NCI-H1105 treated with DMSO at 0.1 percent for 48 hours (cell line): ENCODE results near the gene CADPS2.

ENCODE experiments used
- DNase-seq: peaks from one replicate; lab custom pipeline; 2025; lab: John Stamatoyannopoulos, UW

Gene CADPS2

GRCh38 chr7:122453432-122453831, 432.8 kb downstream of the CADPS2 start:
- DNase-seq, result no peak

DNA sequence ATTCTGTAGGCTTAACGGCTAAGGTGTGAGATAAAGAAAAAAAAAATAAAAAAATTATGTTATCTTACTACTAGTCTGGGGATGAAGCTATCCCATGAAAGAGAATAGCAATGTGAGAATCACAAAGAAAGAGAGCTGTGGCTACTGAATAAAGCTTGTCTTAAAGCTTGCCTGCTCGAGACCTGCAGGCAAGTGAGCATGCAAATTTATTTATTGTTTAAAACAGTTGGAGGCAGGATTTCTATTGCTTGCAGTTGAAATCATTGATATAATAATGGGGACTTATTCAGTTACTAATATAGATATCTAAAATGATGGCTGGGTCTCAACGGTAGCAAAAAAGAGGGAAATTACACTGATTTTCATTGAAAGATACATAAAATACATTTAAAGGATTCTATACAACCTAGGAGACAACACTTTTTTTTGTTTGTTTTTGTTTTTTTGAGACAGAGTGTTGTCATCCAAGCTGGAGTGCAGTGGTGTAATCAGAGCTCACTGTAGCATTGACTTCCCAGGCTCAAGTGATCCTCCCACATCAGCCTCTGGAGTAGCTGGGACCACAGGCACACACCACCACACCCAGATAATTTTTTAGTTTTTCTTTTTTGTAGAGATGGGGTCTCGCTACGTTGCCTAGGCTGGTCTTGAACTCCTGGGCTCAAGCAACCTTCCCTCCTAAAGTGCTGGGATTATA, 437.2 kb downstream of the CADPS2 start:
- no peak for DNase-seq

DNA sequence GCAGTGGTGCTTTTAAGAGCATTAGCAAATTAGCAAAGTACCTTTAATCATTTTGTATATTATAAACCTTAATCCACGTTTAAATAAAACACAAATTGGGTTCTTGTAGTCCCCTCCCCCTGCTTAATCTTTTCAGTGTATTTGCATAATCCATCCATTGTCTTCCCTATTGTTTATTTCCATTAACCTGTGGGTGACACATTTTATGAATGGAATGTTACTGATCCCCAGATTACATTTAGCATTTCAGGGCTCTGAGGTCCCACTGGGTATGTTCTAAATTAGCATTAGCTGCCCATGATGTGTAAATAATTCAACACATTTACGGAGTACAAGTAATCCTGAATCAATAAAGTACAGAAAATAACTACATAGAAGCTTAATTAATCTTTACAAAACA, 443.3 kb downstream of the CADPS2 start:
- DNase-seq, result no peak

DNA sequence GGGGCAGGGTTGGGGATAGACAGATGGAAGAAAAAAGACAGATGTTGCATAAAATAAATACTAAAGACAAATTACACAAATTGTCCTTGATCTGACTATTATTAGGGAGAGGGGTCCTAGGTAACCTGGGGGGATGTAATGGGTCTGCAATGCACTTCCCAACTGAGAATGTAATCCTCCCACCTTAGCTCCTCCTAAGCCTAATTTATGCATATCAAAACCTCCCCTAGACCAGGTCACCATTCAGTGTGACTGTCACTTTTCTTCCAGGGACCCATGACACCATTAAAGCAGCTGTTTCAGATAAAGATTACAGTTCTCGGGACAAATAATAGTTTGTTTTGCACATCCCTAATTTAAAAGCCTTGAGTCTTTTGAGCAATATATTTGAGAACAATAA, 447.8 kb downstream of the CADPS2 start:
- DNase-seq, result no peak

DNA sequence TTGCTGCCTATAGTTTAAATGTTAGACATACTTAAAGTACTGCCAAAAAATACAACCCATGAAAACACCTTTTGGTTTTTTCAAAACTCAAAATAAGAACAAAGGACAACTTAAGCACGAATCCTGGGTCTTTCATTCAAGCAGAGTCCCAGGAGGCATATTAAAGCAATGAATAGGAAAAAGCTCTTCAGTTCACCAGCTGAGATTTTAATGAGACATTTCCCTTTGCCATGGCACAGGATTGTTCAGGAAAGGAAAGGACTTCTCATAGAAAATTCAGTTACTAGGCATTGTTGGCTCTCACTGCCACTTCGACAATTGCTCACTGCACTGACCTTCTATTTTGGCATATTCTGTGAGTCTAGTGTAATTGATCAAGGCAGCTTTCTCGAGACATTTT, 448.3 kb downstream of the CADPS2 start:
- peak; percentile 43 for DNase-seq

DNA sequence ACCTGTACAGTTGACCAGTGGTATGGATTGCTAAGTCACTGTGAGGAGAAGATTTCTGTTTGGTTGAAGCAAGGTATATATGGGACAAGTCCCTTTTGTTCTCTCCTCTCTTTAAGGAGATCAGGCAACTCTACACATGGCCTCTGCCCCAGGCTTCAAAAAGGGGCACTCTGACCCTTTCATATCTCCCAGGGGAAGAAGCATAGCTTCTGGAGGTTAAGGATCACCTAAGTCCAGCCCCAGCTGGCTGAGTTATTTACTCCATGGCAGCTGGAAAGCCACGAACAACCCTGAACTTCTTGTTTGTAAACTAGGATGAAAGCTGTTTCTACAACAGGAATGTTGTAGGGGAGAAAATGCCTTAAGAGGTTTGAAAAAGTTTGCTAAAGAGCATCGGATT, 452.5 kb downstream of the CADPS2 start:
- DNase-seq, result no peak

DNA sequence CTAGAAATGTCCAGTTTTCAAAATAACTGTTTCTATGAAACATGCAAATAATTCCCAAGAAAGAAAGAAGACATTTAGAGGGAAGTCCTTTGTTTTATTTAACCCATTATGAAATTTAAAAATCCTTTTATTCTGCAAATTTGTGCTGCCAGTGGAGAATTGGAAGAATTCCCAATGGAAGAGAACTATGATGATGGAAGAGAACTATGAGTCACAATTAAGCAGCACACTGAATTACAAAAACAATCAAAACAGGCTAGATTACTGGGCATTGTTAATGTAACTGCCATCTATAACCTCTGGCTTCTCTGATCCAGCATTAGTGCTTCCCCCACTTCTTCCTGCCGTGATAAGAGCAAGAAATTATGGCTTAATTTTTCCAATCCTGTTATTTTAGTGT, 455.6 kb downstream of the CADPS2 start:
- peak; percentile 22 for DNase-seq

GRCh38 chr7:122429926-122430325, 456.3 kb downstream of the CADPS2 start:
- no peak for DNase-seq

GRCh38 chr7:122425731-122426130, 460.5 kb downstream of the CADPS2 start:
- no peak for DNase-seq

DNA sequence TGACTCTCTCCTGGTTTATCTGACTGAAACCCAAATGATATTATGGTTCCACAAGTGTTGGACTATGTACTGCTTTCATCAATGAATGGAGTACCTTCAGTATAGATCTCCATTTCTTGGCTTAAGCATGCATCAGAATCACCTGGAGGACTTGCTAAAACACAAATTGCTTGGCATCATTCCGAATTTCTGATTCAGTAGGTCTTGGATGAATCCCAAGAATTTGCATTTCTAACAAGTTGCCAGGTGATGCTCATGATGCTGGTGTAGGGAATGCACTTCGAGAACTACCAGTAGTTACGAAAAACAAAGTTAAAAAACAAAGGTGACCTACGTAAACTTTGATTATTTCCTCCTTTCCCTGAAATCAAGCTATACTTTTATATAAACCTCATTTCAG, 462.7 kb downstream of the CADPS2 start:
- peak; percentile 89 for DNase-seq

DNA sequence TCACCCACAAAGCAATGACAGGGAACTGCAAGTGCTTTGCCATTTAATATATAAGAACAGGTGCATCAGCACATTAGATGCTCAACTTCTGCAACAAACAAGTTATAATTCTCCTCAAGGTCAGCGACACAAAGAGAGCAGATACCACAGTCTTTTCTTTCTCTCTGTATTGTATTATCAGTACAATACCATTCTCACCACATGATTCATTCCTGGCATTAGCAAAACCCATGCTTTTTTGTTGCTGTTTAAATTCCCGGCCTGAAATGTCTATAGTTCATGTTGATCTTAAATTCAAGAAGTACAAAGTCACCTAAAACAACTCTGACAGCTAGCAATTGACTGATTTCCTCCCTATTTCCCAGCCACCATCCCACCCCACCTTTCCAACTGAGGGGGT, 469.9 kb downstream of the CADPS2 start:
- no peak for DNase-seq

DNA sequence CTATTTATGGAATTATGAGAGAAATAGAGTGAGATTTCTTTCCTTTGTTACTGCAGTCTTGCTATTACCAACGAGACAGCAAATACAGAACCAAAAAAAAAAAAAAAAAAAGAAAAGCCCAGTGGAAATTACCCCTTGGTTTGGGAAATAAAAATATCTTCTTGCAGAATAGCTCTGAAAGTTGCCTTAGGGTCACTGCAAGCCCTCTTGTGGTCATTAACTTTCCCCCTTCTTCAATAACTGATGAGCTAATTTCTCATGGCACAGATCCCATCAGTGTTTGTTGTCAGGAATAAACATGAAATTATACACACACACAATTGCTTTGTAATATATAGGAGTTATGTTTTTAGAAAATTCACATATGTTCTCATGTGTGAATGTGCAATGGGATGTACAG, 470.8 kb downstream of the CADPS2 start:
- DNase-seq, result no peak

DNA sequence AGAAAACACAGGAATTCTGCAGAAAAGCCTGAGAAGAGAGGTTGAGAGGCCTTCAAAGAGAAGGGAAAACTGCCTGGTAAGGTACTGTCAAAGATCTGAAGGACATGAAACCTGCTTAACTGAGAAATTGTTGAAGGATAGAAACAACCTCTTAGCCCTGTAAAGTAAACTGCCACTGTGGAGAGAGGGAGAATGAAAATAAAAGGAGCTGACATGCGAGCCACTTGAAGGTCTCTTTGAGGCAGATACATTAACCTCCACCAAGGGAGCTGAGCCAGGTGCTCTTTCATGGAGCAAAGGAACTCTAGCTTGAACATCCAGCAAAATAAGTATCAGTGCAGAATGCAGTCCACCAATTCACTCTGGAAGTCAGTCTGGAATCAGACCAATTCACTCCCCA, 472.9 kb downstream of the CADPS2 start:
- no peak for DNase-seq

- DNase-seq, result no peak
Observed at GRCh38 chr7:122412883-122413282, 473.4 kb downstream of the CADPS2 start.

DNA sequence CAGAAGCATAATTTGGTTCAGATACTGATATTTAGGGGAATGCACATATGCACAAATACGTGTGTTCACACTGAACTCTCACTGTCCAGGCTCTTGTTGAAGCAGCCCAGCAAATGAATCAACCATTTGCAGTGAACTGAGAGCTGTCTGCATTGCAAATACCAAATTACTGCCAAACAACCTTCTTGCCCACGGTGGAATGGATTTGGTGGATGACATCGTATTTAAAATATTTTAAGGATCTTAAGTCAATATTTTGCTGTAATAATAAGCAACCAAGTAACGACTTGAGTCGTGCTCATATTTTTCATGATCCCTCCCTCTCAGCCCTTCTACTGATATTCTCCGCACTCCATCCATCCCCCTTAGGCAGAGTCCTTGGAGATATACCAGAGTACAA, 473.8 kb downstream of the CADPS2 start:
- no peak for DNase-seq

GRCh38 chr7:122407195-122407594, 479.1 kb downstream of the CADPS2 start:
- DNase-seq, result no peak

GRCh38 chr7:122403113-122403512, 483.1 kb downstream of the CADPS2 start:
- DNase-seq, result no peak

DNA sequence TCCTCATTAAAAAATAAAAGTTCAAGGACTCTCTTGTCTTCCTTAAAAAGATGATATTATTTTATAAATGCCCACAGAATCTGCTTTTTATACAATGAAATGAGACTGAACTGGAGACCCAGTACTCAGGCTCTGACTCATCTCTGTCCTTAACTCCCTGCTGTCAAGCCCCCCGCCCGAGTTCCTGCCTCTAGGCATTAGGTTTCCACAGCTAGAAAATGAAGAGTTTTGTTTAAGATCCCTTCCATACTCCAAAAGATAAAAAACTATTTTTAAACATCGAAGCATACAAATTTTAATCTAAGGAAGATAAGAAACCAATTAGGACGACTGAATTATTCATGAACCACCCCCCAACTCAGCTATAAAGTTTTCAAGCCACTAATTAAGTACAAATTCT, 484.0 kb downstream of the CADPS2 start:
- DNase-seq, result no peak

GRCh38 chr7:122397381-122397780, 488.9 kb downstream of the CADPS2 start:
- peak; percentile 35 for DNase-seq

- DNase-seq, result no peak
Observed at GRCh38 chr7:122394512-122394911, 491.7 kb downstream of the CADPS2 start.

GRCh38 chr7:122384528-122384927, 501.7 kb downstream of the CADPS2 start:
- DNase-seq, result no peak

- no peak for DNase-seq
Observed at GRCh38 chr7:122383934-122384333, 502.3 kb downstream of the CADPS2 start.

- no peak for DNase-seq
Observed at GRCh38 chr7:122380992-122381391, 505.3 kb downstream of the CADPS2 start.

DNA sequence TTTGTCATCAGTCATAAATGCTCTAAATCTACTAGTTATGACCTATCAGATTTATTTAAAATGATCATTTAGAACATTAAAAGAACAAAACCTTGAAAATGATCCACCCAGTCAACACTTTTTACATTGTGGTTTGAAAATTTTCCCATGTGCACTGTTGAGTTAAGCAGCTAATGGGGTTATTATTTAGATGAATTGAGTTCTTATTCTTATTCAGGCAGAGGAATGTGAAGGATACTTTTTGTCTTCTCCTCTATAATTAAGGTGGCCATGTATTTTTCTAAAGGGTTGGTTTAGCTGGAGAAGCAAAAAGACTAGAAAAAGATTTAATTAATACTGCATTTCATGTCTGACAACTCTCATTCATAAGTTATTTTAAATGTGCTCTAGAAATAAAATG, 506.8 kb downstream of the CADPS2 start:
- no peak for DNase-seq

- no peak for DNase-seq
Observed at GRCh38 chr7:122369756-122370155, 516.5 kb downstream of the CADPS2 start.
